Lower leg skin (tissue), 3 donors: ENCODE results near the gene MAX.
"Not testable (repeated sequence)": the region's sequence is repeated elsewhere in the genome, so short reads cannot be mapped to it uniquely, and the experiment has no call there.

Source experiments
- CTCF ChIP-seq, 3 donors: fragments of 450-650 bp; IDR thresholded peaks; one replicate each; pipeline ENCODE4 v1.5.1; 2016; ENCODE audit warnings: antibody characterized with exemption in 3 of 3, mild to moderate bottlenecking in 3 of 3, moderate library complexity in 2 of 3
- POLR2A ChIP-seq, 2 donors: fragments of 450-650 bp; IDR thresholded peaks; one replicate each; pipeline ENCODE4 v1.6.1; 2016 to 2017; ENCODE audit warnings: antibody characterized with exemption in 2 of 2, mild to moderate bottlenecking in 1 of 2, moderate library complexity in 1 of 2

DNA sequence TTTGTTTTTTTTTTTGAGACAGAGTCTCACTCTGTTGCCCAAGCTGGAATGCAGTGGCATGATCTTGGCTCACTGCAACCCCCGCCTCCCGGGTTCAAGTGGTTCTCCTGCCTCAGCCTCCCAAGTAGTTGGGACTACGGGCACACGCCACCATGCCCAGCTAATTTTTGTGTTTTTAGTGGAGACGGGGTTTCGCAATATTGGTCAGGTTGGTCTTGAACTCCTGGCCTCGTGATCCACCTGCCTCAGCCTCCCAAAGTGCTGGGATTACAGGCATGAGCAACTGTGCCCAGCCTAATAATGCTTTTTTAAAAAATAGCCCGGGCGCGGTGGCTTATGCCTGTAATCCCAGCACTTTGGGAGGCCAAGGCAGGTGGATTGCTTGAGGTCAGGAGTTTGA, 71.0 kb downstream of the MAX start:
- not testable (repeated sequence) for TF ChIP-seq CTCF, POLR2A (IDR thresholded peaks at IDR 0.05)
